Inferior parietal cortex (tissue), 1 donor: ENCODE measurements around the gene FFAR4.
"Not testable (repeated sequence)": the region's sequence is repeated elsewhere in the genome, so short reads cannot be mapped to it uniquely, and the experiment has no call there.

Source experiments
- DNase-seq: peaks from one replicate; pipeline ENCODE4 v3.0.0-alpha.2; 2016; ENCODE audit errors: extremely low spot score

The FFAR4 gene

DNA sequence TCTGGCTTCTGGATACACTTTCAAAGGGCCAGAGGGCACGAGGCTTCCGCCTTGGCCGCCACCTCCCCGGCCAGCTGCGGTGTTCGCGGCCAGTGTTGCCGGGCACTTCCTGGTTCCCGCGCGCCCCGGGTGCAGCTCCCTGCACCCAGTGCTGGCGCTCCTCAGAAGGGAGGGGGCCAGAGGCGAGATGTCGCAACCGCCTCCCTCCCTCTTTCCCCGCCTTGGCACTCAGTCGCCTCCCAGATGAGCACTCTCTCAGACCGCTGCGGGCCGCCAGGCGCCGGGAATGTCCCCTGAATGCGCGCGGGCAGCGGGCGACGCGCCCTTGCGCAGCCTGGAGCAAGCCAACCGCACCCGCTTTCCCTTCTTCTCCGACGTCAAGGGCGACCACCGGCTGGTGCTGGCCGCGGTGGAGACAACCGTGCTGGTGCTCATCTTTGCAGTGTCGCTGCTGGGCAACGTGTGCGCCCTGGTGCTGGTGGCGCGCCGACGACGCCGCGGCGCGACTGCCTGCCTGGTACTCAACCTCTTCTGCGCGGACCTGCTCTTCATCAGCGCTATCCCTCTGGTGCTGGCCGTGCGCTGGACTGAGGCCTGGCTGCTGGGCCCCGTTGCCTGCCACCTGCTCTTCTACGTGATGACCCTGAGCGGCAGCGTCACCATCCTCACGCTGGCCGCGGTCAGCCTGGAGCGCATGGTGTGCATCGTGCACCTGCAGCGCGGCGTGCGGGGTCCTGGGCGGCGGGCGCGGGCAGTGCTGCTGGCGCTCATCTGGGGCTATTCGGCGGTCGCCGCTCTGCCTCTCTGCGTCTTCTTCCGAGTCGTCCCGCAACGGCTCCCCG, at the start of gene FFAR4:
TSS of gene FFAR4 (plus strand) at position 231 of the 842 bp plus-strand sequence. CDS start at position 287, 56 bp downstream.
- no peak for DNase-seq

DNA sequence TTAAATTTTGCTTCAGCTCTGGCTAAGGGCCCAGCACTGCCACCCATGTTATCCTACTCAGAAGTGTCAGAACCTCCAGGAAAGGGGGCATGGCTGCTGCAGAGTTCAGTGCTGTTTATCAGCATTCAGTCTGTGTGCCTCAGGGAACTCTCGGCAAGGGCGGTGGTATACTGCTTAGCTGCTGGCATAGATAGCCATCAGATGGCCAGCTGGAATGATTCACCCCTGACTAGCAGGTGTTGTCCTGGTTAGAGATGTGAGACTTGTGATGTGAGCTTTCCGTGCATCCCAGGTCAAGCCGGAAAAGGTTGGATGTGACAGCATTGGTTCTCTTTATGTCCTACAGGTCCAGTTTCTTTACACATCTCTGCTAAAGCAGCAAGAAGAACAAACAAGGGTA, 47.9 kb upstream of the FFAR4 start:
- DNase-seq: no peak

DNA sequence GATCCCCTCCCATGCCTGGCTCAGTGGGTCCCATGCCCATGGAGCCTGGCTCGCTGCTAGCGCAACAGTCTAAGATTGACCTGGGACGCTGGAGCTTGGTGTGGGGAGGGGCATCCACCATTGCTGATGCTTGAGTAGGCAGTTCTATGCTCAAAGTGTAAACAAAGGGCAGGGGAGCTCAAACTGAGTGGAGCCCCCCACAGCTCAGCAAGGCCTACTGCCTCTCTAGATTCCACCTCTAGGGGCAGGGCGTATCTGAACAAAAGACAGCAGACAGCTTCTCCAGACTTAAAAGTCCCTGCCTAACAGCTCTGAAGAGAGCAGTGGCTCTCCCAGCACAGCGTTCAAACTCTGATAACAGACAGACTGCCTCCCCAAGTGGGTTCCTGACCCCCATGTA, 31.2 kb upstream of the FFAR4 start:
- DNase-seq: no peak

DNA sequence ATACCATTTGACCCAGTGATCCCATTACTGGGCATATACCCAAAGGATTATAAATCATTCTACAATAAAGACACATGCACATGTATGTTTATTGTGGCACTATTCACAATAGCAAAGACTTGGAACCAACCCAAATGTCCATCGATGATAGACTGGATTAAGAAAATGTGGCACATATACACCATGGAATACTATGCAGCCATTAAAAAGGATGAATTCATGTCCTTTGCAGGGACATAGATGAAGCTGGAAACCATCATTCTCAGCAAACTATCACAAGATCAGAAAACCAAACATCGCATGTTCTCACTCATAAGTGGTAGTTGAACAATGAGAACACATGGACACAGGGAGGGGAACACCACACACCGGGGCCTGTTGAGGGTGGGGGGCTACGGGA, 25.6 kb upstream of the FFAR4 start:
- DNase-seq: not testable (repeated sequence)

DNA sequence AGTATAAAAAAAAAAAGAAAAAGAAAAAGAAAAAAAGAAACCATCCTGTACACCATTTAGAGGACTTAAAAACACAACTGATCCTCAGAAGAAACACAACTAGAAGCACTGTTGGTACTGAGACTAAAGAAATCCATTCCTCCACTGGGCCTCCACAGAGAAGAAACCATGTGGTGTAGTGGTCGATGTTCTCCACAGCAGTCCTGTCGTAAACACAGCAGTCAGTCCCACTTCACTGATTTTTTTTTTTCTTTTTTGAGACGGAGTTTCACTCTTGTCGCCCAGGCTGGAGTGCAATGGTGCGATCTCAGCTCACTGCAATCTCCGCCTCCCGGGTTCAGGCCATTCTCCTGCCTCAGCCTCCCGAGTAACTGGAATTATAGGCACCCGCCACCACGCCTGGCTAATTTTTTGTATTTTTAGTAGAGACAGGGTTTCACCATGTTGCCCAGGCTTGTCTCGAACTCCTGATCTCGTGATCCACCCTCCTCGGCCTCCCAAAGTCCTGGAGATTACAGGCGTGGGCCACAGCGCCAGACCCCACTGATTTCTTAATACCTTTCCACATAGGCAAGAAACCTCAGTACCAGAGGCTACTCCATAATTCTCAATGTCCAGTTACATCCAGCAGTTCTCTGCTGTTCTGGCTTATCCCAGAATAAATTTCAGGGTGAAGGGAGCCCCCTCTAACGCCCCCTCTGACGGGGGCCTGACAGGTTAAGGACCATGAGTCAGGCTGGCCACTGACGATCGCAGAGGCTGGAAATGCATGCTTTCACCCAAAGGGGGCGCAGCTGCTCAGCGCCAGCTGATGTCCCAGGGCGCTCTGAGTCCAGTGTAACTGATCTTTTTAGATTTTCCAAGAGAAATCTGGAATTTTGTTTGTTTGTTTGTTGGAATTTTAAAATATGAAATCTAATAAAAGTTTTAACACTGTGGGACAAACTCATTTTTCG, 24.8 kb upstream of the FFAR4 start:
- DNase-seq: no peak

DNA sequence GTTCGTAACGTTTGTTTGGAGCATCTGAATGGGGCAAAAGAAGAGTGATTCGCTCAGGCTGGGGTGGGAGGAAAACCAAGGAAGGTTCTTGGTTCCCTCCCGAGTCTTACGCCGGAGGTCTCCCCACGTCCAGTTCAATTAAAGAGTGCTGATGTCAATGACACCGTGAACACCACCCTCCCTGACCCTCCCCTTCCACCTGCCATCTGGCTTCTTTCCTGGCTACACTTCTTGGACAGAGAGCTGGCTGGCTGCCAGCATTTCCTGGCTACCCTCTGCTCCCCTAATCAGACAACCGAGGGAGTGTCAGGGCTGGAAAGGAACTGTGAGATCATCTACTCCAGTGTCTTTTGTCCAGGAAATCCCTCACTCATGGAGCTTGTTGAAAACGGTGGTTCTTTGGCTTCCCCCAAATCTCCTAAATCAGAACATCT, 24.1 kb upstream of the FFAR4 start:
- no peak for DNase-seq

DNA sequence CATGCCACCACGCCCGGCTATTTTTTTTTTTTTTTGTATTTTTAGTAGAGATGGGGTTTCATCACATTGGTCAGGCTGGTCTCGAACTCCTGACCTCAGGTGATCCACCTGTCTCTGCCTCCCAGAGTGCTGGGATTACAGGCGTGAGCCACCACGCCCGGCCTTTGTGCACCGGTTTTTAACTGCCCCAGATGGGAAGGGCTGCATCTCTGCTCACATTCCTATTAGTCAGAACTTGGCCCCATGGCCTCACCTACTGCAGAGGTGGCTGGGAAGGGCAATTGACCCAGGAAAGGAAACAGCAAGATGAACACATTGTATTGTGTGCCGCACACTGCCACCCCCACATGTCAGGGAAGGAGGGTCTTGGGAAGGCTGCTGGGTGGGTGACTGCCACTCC, 19.5 kb upstream of the FFAR4 start:
- not testable (repeated sequence) for DNase-seq

DNA sequence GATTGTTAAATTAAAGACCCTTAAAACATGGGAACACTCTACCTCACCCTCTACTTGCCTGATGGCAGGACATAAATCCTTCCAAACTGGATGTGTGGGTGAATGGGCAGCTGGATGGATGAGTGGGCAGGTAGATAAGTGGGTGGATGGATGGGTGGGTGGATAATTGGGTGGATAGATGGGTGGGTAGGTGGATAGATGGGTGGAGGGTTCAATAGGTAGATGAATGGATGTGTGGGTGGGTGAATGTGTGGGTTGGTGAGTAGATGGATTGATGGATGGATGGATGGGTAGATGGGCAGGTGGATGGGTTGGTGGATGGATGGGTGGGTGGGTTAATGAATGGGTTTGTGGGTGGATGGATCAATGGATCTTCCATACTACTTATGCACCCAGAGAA, 18.9 kb upstream of the FFAR4 start:
- DNase-seq: no peak

DNA sequence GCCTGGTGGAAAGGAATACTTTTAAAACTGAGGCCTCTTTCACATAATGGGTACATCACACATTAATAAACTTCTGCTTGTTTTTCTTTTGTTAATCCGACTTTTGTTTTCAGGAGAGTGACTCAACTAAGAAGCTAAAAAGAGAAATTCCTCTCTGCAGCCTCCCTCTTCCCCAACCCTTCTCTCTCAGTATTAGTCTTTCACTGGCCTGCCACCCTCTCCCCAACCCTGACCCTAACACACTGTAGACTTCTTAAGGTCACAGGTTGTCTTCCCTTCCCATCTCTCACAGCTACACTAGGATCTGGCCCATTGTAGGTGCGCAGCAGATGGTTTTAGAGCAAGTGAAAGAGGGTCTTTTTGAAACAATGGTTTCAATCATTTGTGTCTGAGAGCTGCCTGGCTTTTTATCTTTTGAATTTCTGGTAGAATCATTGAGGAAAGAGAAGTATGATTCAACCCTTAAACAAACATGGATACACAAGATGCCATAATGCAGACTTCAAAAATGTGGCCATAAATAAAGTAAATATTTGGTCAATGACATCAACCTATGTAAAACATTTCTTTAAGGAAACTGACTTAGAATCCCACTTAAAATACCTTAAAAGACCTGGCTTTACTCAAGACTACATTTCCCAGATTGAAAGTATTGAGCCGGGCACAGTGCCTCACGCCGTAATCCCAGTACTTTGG, 17.9 kb upstream of the FFAR4 start:
- DNase-seq: no peak

DNA sequence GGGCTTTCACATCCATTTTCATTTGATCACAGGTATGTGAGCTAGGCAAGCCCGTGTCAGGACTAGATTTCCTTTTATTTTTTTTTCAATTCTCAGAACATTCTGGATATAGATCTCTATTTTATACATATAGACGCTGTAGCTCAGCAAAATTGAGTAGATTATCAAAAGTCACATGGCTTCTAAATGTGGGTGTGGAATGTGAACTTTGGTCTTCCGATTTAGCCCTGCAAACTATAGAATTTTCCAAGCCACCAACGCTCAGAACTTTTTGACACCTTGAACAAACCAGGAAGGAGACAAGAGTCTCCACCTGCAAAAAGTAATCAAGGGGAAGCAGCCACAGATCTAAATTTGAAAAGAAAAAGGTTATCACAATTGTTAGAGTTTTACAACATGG, 15.9 kb upstream of the FFAR4 start:
- no peak for DNase-seq

DNA sequence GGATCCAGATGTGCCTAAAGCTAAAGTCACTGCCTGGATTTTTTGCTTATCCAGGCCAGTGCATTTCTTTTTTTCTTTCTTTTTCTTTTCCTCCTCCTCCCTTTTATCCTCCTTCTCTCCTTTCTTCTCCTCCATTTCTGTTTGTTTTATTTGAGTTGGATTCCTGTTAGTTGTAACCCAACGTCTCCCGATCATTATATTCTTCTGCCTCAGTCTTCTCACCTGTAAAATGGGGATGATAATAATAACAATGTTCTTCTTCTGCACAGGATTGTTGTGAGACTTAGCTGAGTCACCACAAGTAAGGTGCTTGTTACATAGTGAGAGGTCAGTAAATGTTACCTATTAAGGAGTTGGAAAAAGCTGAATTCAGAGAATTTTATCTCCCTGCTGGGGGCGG, 13.7 kb upstream of the FFAR4 start:
- no peak for DNase-seq

DNA sequence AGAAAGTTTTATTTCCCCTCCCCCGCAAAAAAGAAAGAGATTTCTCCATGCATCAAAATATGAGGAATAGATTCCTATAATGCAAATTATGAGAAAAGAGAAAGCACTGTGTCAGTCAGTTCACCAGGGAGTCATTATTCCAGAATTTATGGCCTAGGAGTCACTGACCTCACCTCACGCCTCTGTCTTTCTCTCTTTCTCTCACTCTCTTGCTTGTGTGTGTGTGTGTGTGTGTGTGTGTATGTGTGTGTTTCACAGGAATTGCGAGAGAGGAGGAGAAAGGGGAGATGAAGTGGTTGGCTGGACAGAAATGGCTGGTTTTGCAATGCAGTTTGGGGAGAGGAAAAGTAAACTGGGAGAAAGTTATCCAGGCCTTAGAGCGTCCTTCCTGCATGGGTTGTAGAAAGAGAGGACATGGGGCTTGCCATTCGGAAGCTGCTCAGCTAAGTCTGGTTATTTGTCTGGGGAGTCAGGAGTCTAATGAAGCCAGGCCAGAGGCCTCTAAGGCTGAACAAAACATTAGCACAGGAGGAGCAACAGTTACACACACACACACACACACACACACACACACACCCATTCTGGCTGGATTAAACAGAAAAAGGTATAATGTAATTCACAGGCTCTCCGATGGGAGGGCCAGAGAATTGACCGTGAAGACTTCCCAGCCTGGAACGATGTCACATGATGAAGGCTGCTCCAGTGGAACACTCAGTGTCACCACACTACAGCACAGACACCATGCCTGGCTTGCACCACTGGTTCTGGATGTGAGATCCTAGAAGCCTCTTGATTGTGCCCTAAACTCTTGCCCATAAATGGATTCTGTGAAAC, 12.8 kb upstream of the FFAR4 start:
- DNase-seq: no peak

DNA sequence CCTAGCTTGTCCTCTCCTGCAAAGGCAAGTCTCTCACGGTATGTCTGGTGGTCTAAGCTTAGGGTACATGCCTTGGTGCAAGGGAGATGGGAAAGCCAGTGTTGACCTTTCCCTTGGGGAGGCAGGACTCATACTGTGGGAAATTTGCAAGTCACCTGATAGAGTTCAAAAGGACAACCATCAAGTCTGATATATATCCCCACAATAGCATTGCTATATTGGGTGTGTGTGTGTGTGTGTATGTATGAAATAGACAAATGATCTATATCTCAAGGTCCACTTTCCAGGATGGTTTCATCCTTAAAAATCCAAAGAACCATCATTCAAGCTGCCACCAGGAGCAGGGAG, 12.2 kb upstream of the FFAR4 start:
- no peak for DNase-seq

DNA sequence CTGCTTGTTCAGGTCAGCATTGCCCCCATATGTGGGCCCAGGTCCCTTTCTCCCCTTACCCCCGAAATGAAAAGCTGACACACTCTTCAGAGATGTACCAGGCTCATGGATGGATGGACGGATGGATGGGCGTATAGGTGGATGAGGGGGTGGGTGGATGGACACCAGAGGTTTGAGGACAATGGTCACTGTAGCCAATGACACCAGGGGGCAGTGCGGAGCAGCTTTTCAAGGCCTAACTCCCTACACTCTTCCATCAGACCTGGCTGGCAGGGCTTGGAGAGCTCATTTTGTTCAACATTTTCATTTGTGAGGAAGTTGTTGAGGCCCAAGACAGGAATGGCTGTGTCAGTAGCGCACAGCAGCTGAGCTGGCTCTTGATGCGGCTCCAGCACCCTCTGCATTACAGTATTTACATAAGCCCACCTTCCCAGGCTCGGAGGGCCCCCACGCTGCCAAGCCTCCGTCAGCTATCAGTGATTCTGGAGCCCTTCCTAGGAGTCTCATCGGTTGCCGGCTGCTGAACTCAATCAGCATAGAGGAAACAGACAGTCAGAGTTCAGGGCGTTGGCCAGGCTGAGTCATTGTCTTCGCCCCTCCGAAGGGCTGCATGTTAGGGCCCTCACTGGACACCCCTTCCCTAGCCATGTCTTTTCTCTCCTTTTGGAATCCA, 11.6 kb upstream of the FFAR4 start:
- peak; percentile 65 for DNase-seq

DNA sequence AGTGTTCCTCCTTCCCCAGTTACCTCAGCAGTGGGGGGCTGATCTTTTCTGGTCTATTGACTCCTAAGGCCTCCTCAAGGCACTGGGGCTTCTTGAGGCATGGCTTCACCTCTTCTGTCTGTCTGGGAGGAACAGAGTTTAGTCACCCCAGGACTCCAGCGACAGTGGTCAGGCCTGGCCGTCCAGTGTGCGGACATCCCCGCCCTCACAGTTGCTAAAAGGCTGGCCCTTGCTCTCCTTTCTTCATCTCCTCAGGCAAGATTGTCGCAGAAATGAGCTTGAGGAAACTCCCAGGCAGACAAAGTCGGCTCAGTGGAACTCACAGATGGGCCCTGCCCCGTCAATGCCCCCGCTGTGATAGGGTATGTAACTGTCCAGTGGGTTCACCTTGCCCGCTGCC, 7.0 kb upstream of the FFAR4 start:
- DNase-seq: no peak

DNA sequence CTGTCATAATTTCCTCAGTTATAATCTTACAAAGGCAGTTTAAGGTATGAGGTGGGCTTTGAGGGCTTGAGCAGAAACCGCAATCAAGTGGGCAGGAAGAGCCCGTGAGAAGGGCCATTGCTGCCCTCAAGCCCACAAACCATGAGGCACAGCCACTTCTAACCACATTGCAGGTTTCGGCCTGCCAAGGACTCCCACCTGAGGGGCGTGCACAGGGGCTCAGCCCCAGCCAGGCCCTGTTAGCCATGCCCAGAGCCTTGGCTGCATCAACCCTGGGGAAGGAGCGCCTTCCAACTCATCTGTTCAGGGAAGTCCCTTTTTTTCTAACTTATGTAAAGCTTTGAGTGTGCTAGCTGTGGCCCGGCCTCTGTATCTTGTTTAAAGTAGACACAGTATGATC, 5.9 kb upstream of the FFAR4 start:
- DNase-seq: no peak

DNA sequence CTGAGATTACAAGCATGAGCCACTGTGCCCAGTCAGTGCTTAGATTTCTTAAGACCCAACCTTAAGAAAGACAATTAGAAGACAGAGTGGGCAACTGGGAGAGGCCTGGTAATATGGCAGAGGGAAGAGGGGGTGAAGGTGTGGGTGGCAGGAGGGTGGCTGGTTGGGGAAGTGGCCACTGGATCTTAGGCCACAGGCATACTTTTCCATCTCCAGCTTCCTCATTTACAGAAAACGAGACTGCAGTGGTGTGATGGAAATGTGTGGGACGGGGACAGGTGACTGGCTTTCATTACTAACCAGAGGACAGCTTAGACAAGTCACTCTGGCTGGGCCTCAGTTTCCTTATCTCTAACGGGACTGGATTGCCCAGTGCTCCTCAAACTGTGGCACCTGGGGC, 1.0 kb upstream of the FFAR4 start:
- no peak for DNase-seq

DNA sequence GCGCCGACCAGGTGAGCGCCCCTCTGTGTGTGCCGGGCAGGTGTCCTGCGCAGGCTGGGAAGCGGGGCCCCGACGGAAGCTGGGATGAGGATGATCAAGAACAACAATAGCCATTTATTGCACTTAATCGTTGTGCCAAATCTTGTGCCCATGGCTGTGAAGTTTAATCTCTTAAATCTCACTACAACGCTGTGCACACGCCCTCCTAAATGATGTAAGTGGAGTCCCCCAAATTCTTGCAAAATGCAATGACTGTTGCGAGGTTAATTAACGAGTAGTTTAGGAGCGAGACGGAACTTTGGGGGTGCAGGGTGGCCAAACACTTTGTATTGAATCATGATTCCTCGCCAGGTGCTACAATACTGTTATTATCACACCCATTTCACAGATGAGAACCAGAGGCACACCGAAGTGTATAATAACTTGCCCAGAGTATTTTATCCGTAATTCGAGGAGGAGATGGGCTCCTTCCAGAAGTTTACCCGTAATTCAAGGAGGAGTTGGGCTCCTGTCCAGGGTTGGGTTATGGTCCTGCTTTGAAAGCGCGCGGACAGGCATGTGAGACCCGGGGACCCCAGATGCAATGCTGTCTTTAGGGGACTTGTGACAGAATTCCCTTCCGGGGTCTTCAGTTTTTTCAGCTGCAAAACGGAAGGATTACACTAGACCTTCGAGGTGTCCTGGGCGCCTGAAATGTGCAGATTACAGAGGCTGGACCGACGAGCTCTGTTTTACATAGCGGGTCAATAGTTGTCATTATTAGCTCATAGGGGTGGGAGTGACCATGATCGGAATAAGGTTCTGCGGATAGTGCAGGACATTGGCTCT, 1.0 kb downstream of the FFAR4 start:
- DNase-seq: no peak

DNA sequence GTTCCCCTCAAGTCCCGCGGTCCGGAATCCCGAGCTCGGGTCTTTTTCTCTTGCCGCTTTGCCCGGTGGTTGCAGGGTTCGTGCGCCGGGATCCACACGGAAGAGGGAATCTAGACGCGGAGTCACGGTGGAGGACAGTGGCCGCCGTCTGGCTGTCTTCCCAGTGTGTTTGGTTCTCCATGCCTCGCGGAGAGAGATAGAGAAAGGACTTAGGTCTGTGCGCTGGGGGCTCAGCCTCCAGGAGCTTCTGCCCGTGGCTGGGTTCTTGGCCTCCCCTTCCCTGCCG, 1.6 kb downstream of the FFAR4 start:
- DNase-seq: no peak

DNA sequence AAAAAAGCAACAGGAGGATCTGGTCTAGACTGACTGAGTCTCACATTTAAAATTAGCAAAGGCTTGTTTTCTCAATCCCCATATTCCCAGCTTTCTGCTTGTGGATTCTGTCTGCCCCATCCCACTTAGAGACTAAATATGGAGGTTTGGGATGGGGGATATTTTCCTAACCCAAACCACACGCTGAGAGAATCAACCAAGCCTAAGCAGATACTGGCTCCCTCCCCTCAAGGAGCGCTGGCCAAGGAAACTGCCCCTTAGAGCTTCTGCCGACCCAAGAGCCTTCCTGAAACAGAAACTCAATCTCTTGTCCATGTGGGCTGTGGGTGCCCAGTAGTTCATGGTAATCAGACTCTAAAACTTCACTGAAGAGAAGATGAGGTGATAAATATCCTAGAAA, 3.9 kb downstream of the FFAR4 start:
- DNase-seq: no peak
